ENCODE measurements around the gene MYO9B.
"Not testable (repeated sequence)": the region's sequence is repeated elsewhere in the genome, so short reads cannot be mapped to it uniquely, and the experiment has no call there.

MYO9B gene

DNA sequence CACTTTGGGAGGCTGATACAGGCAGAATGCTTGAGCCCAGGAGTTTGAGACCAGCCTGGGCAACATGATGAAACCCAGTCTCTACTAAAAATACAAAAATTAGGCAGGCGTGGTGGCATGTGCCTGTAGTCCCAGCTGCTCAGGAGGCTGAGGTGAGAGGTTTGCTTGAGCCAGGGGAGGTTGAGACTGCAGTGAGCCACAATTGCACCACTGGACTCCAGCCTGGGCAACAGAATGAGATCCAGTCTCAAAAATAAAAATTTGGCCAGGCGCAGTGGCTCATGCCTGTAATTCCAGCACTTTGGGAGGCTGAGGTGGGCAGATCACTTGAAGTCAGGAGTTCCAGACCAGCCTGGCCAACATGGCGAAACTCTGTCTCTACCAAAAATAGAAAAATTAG lies 19.1 kb downstream of the MYO9B start:
- DNase-seq = not testable (repeated sequence)

DNA sequence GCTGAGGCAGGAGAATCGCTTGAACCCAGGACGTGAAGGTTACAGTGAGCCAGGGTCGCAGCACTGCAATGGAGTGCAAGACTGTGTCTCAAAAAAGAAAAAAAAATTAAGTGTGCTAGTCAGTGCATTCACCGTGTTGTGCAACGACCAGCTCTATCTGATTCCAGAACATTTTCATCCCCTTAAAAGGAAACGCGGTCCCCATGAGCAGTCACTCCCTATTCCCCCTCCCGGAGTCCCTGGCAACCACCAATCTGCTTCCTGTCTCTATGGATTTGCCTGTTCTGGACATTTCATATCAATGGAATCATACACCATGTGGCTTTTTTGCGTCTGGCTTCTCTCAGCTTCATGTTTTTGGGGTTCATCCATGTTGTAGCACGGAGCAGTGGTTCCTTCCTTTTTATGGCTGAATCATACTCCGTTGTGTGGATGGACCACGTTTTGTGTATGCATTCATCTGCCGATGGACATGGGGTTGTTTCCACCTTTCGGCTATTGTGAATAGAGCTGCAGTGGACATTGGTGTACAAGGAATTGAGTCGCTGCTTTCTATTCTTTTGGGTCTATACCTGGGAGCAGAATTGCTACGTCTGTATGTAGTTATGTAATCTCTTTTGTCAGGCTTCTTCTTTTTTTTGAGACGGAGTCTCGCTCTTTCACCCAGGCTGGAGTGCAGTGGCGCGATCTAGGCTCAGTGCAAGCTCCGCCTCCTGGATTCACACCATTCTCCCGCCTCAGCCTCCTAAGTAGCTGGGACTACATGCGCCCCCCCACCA lies 19.8 kb downstream of the MYO9B start:
- DNase-seq = no peak

DNA sequence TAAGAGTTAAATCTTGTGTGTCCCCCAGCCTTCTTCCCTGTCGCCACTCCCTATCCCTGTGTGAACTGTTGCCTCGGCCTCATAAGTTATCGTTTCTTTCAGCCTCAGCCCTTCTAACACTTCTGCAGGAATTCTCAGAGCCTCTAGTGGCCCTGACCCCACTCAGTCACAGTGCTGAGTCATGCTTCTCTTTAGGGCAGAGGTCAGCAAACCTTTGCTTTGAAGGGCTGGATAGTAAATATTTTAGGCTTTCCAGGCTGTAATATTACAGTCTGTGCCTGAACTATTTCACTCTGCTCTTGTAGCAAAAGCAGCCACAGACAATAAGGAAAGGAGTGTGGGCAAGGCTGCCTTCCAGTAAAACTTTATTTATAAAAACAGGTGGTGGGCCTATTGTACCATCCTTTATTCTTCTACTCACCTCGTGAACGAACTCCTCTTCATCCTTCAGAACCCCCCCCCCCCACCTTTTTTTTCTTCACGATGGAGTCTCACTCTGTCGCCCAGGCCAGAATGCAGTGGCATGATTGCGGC lies 22.1 kb downstream of the MYO9B start:
- DNase-seq = no peak

DNA sequence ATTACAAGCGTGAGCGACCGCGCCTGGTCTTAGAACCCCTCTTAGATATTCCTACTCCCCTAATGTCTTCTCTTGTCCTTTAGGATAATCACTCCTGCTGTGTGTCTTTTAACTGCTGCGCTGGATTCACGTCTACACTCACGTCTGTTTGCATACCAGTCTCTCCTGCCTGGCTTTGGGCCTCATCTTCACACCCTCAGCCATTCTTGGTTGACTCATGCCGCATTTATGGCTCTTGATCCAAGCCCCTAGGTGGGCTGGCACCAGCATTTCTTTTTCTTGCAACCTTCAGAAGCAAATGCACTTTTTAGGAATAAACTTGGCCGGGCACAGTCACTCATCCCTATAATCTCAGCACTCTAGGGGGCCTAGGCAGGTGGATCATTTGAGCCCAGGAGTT lies 22.7 kb downstream of the MYO9B start:
- DNase-seq = no peak

GRCh38 chr19:17101686-17102628 lies 26.4 kb downstream of the MYO9B start:
- DNase-seq = no peak

DNA sequence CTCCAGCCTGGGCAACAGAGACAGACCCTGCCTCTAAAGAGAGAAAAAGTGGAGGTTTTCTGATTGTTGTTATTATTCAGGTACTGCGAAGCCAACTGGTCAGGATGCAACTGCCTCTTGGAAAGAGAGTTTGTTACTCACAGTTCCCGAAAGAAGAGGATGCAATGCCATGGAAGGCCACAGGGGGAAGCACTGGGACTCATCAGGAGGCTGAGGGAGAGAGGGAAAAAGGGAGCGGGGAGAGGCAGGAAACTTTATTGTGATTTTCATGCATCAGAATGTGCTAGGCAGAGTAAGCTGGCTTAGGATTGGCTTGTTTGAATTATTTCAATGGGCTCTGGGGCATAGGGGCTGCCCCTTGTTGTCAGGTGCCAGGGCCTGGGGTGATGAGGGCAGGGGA lies 27.6 kb downstream of the MYO9B start:
- no peak for DNase-seq

- DNase-seq = no peak
Measured at GRCh38 chr19:17104679-17105078, 29.1 kb downstream of the MYO9B start.

DNA sequence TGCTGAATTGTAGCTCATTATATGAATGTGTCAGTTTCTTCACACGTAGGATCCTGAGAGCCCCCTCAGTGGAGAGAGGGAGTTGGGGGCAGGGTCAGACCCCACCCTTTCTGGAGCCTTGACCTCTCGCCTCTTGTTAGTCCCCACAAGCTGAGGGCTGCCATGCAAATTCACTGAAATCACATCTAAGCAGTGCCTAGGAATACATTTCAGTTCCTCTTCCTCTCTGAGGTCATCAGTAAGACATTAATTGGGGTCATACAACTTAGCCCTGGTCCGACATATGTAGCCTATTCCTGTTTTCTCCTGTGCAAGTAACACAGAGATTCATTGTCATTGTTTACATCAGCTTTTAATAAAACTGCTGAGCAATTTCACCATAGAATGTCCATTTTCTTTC lies 30.0 kb downstream of the MYO9B start:
- no peak for DNase-seq

DNA sequence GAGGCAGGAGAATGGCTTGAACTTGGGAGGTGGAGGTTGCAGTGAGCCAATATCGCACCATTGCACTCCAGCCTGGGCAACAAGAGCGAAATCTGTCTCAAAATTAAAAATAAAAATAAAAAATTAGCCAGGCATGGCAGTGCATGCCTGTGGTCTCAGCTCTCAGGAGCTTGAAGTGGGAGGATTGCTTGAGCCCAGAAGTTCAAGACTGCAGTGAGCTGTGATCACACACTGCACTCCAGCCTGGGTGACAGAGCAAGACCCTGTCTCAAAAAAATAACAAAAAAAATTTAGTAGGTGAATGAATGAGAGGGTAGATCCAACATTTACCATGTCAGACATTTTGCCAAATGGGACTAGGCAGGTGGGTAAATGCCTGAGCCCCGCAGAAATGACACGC lies 31.4 kb downstream of the MYO9B start:
- not testable (repeated sequence) for DNase-seq

GRCh38 chr19:17107546-17108452 lies 32.2 kb downstream of the MYO9B start:
- DNase-seq = no peak

DNA sequence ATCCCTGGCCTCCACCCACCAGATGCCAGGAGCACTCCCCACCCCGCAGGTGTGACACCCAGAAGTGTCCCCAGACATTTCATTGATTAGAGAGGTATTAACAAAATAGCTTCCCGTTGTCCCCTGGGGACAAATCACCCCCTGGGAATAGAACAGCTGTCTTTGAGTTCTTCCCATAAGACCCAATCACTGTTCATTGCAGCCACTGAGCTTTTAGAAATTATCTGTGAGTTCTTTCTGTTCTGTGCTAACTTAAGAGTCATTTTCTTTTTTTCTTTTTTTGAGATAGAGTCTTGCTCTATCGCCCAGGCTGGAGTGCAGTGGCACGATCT lies 32.8 kb downstream of the MYO9B start:
- no peak for DNase-seq

DNA sequence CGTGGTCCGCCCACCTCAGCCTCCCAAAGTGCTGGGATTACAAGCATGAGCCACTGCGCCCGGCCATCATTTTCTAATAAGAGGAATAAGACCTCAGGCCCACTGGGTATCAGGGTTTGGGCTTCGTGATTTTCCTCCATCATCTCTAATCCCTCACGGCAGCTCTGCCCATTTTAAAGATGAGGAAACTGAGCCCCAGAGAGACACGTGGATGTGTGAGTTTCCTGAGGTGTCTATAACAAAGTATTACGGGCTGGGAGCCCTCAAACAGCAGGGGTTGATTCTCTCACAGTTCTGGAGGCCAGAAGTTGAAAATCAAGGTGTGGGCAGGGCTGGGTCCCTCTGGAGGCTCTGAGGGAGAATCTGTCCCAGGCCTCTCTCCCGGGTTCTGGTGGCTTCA lies 33.7 kb downstream of the MYO9B start:
- DNase-seq = no peak

DNA sequence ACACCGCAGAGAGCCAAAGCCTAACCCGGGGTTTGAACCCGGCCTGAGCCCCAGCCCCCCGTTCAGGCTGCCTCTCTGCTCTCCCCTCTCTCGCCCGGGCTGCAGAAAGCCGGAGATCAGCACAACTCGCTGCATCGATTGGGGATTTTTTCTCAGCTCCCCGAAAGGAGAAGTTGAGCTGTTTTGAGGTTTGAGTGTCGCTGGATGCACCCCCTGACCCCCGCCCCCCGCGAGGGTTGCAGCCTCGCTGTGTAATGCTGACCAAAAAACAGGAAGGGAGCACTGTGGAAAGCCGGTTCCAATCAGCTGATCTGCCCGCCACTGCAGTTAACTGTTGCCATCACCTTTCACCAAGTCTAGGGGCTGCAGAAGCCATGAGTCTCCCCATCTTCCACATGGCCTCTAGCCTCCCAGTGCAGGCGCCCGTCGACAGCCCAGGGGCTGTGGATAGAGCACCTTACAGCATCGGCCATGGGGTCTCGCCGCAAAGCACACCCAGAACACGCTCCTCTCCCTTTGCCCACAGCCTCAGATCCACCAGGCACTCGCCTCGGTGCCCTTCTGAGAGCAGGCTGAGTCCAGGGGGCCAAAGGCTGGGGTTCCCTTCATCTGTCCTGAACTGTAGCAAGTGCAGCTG lies 34.5 kb downstream of the MYO9B start:
- DNase-seq = no peak

- DNase-seq = no peak
Measured at GRCh38 chr19:17110599-17110966, 35.0 kb downstream of the MYO9B start.

- no peak for DNase-seq
Measured at GRCh38 chr19:17111766-17112165, 36.2 kb downstream of the MYO9B start.

GRCh38 chr19:17112271-17112670 lies 36.7 kb downstream of the MYO9B start:
- no peak for DNase-seq

DNA sequence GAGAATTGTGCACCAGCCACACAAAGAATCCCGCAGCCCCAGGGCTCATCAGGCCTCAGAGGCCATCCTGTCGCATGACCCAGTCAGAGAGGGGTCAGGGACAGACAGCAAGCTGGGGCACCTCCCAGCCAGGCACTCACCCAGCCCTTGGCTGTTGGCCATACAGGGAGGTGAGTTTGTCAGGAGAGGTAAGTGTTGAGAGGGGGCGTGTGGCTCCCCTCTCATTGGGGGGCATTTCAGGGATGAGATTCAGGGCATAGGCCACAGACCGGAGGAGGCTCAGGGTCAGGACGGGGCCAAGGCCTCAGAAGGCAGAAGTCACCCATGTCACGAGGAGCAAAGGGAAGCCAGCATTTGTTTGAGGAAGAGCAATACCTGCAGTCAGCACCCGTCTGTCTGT lies 37.1 kb downstream of the MYO9B start:
- DNase-seq = no peak

DNA sequence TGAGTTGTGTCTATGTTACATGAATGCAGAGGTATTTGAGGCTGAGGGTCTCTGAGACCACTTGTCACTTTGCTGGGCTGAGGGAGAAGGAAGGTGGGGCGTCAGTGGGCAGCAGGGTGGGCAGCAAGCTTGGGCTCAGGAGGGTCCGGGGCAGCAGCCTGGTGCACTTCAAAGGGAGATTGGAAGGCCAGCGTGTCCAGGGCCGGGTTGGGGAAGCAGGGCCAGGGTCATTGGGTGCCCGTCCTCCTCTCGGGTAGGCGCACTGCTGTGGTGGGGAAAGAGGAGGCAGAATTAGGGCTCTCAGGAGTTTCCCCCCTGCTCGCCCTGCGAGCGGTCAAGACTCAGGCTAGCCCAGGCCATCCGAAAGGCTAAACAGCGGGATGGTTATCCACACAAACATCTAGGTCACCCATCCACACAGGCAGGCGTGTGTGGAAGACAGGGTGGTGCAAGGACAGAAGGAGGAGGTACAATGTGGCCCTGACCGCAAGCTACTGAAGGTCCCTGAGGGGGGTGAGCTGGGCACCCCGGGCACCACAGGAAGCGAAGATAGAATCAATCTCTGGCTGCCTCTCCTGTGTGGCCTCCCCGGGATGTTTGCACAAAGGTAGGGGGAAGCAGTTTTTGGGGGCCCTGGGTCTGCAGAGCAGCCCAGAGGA lies 37.7 kb downstream of the MYO9B start:
- no peak for DNase-seq

- DNase-seq = no peak
Measured at GRCh38 chr19:17114414-17114831, 38.8 kb downstream of the MYO9B start.

DNA sequence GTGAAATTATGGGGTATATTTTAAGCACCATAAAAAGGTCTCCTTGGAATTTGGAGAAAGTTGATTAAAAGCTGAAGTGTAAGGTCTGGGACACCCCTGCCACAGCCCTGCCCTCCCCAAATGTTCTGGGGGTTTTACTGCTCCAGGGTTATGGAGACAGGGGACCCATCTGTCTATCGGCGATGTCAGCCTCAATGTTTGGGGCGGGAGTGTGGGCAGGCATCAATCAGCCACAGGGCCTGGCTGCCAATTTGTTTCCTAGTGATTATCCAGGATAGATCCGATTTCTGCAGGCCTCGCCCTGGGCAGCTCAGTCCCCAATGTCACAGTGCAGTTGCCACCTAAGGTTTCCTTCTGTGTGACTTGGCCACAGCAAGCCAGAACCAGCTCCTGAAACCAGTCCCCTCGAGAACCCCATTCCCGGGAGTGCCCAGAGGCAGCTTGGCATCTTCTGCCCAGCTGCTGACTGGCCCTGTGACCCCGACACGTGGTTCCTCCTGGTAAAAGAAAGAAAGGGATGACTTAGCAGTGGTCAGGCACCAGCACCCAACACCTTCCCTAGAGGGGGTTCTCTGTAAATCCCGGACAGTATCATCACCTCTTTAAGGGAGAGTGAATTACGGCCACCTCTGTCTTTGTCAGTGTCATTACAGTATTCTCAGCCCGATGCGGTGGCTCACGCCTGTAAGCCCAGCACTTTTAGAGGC lies 41.6 kb downstream of the MYO9B start:
- no peak for DNase-seq

DNA sequence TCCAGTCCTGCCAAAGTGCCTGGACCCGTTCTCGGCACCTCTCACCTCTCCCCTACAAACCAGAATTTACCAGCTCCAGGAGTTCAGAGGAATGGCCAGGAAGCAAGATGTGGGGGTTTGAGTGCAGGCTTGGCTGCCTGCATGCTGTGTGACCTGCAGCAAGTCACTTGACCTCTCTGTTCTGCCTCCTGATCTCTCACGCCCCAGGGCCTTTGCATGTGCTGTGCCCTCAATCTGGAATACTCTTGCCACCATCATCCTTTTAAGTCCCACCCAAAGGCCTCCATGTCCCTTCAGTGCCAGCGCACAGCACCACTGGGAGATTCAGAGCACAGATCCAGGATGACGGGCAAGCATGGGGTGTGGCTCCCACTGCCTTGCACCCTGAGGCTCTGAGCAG lies 43.4 kb downstream of the MYO9B start:
- no peak for DNase-seq

All from NCI-H2107 (cell line).